Endothelial cell of umbilical vein (primary cell): ENCODE results near the gene VCL. TPM values are rescaled to one million over a fixed set of nuclear protein-coding genes. Genes with fewer than 3 reads are reported as not detected.

Experiments
- BruUV-seq: library from RNA; stranded (reverse); fragments of 400-500 nt; replicated peaks from 2 replicates; lab custom pipeline; 2021; lab: Mats Ljungman, UMichigan
- CTCF ChIA-PET: fragments of 300-600, 350-600 bp; sonication (Branson Sonifier 250); formaldehyde crosslinking; loops from one replicate; lab custom pipeline; 2021; ENCODE audit warnings: antibody characterized with exemption, inconsistent platforms; lab: Charles Lee
- POLR2A ChIA-PET: fragments of 300-600, 350-600 bp; sonication (Branson Sonifier 250); formaldehyde crosslinking; loops from one replicate; lab custom pipeline; 2021; ENCODE audit warnings: antibody characterized with exemption, inconsistent platforms; lab: Charles Lee
- DNase-seq: peaks from one replicate; pipeline ENCODE4 v3.0.0-alpha.2; 2011; ENCODE audit warnings: low read depth, low spot score
- FAIRE-seq: peaks from 2 replicates; lab custom pipeline; 2011; peaks lifted over from hg19 to GRCh38; lab: Jason Lieb, UNC
- H2AFZ ChIP-seq: 2 replicates; pipeline ENCODE4 v1.6.0; 2012; ENCODE audit warnings: low read depth, low read length, control low read depth, inconsistent platforms
- H3K27ac ChIP-seq: 2 replicates; pipeline ENCODE4 v1.5.1; 2011; ENCODE audit warnings: low read depth, mild to moderate bottlenecking, control low read depth, low read length, moderate library complexity; ENCODE audit not compliant: insufficient read depth
- H3K27me3 ChIP-seq, 2 experiments: 2 replicates each; pipeline versions ENCODE4 v1.6.0 to v1.6.1; 2011; ENCODE audit warnings: low read length in 2 of 2, mixed read lengths in 1 of 2; ENCODE audit not compliant: control insufficient read depth in 2 of 2, insufficient read depth in 2 of 2
- H3K36me3 ChIP-seq, 2 experiments: 2 replicates in 1 of 2; 3 replicates in 1 of 2; pipeline ENCODE4 v1.5.1; 2011; ENCODE audit warnings: low read length in 2 of 2, mild to moderate bottlenecking in 1 of 2, moderate library complexity in 1 of 2; ENCODE audit not compliant: control insufficient read depth in 2 of 2, insufficient read depth in 2 of 2; ENCODE audit errors: extremely low read depth in 1 of 2
- H3K4me1 ChIP-seq: 3 replicates; pipeline ENCODE4 v1.5.1; 2011; ENCODE audit warnings: mild to moderate bottlenecking, low read length; ENCODE audit not compliant: control insufficient read depth, insufficient read depth; ENCODE audit errors: extremely low read depth
- H3K4me2 ChIP-seq: 2 replicates; pipeline ENCODE4 v1.6.1; 2011; ENCODE audit warnings: low read length, control low read depth, mixed read lengths; ENCODE audit not compliant: insufficient read depth
- H3K4me3 ChIP-seq, 3 experiments: fragments of 200-600 bp in 1 of 3; sonication (generic), shearing (Covaris generic) in 1 of 3; replicated peaks in 1 of 3; 2 replicates each; pipeline ENCODE4 v1.5.1; 2011 to 2016; ENCODE audit warnings: control low read depth in 3 of 3, low read length in 3 of 3, mild to moderate bottlenecking in 2 of 3, inconsistent platforms in 1 of 3, low read depth in 1 of 3, moderate library complexity in 1 of 3; ENCODE audit not compliant: insufficient read depth in 1 of 3
- H3K79me2 ChIP-seq: 2 replicates; pipeline ENCODE4 v1.6.0; 2012; ENCODE audit warnings: low read length, inconsistent platforms; ENCODE audit not compliant: control insufficient read depth, insufficient read depth
- H3K9ac ChIP-seq: replicated peaks from 2 replicates; pipeline ENCODE3; 2011; ENCODE audit warnings: low read length, control low read depth; ENCODE audit not compliant: insufficient read depth; ENCODE audit errors: extremely low read depth
- H3K9me1 ChIP-seq: replicated peaks from 3 replicates; pipeline ENCODE4 v1.6.0; 2011; ENCODE audit warnings: mild to moderate bottlenecking, low read length; ENCODE audit not compliant: control insufficient read depth, insufficient read depth; ENCODE audit errors: extremely low read depth
- H3K9me3 ChIP-seq: replicated peaks from 2 replicates; pipeline ENCODE4 v1.5.1; 2012; ENCODE audit warnings: low read length, inconsistent platforms; ENCODE audit not compliant: control insufficient read depth, insufficient read depth
- H4K20me1 ChIP-seq: replicated peaks from 2 replicates; pipeline ENCODE3; 2011; ENCODE audit warnings: mild to moderate bottlenecking, low read length; ENCODE audit not compliant: control insufficient read depth, insufficient read depth; ENCODE audit errors: extremely low read depth
- EZH2 ChIP-seq: IDR thresholded peaks from 2 replicates; pipeline ENCODE4 v1.6.1; 2012; ENCODE audit warnings: borderline replicate concordance, low read depth, mild to moderate bottlenecking, moderate library complexity, low read length, inconsistent platforms; ENCODE audit not compliant: severe bottlenecking
- FOS ChIP-seq: IDR thresholded peaks from 2 replicates; pipeline ENCODE4 v1.6.1; 2011; ENCODE audit warnings: mild to moderate bottlenecking, low read length, moderate library complexity, borderline replicate concordance; ENCODE audit not compliant: insufficient read depth
- GATA2 ChIP-seq: IDR thresholded peaks from 2 replicates; pipeline ENCODE4 v1.7.0; 2011; ENCODE audit warnings: low read depth, mild to moderate bottlenecking, moderate library complexity, mixed read lengths, low read length; ENCODE audit not compliant: insufficient read length, insufficient read depth
- MAX ChIP-seq: IDR thresholded peaks from 2 replicates; pipeline ENCODE4 v1.6.1; 2011; ENCODE audit not compliant: insufficient read depth, insufficient read length
- MYC ChIP-seq: IDR thresholded peaks from one replicate; pipeline ENCODE4 v1.6.1; 2011; ENCODE audit warnings: mild to moderate bottlenecking, low read depth, low read length
- POLR2A ChIP-seq: IDR thresholded peaks from 2 replicates; pipeline ENCODE4 v1.6.1; 2012; ENCODE audit warnings: low read depth, mild to moderate bottlenecking, control low read depth, low read length
- POLR2AphosphoS5 ChIP-seq: IDR thresholded peaks from 2 replicates; pipeline ENCODE4 v1.6.1; 2012; ENCODE audit warnings: low read depth, mild to moderate bottlenecking, control low read depth, low read length, moderate library complexity; ENCODE audit not compliant: insufficient read depth
- dilution Hi-C: fragments of 300-500 bp; cut with MboI; formaldehyde crosslinking; loops from one replicate; pipeline ENCODE4 v1.15.0; 2019; ENCODE audit warnings: low sequenced_read_pairs; ENCODE audit not compliant: extremely low pct_ligation_motif_present
- intact Hi-C: fragments of 100-400 bp; cut with micrococcal nuclease; formaldehyde crosslinking; loops from one replicate; pipeline ENCODE4 v1.10.0; 2022
- polyA plus RNA-seq, 4 experiments: library from polyadenylated mRNA; depleted of rRNA in 3 of 4; stranded (reverse) in 3 of 4; unstranded in 1 of 4; fragments of >200 nt; gene quantifications; 2 replicates each; pipeline versions ENCODE4 v1.2.1 to v1.2.3, GENCODE V29; 2011 to 2012; ENCODE audit warnings: missing spikeins in 1 of 4
- total RNA-seq: library from RNA; stranded (reverse); gene quantifications from 2 replicates; pipeline ENCODE4 v1.2.3, GENCODE V29; 2021

The VCL gene
- total and polyA plus RNA-seq, 2 donors (not counting 3 experiments of a cell fraction or from before 2014, with no cell fraction given), result 95.4 to 231 TPM

GRCh38 chr10:74086317-74086716 is 88.4 kb downstream of the VCL start:
- TF ChIP-seq POLR2A (no peak), POLR2AphosphoS5 (no peak), FOS (no peak), MAX (no peak), GATA2 (no peak), EZH2 (no peak), MYC (no peak)
- dilution Hi-C loops, result no loop called here
- POLR2A ChIA-PET, result no interaction called here

GRCh38 chr10:74088722-74089121 is 90.8 kb downstream of the VCL start:
- peaks cover 4% of the 10 kb centered on the region for H3K79me2 ChIP-seq

More at GRCh38 chr10:74086317-74086716, 88.4 kb downstream of the VCL start:
- Histone ChIP-seq H3K27me3 (no peaks in the 10 kb centered on the region), H2AFZ (no peak overlapping the region), H3K4me3 (no peak overlapping the region), H3K27ac (no peak overlapping the region), H3K9me1 (no peaks in the 10 kb centered on the region), H4K20me1 (no peaks in the 10 kb centered on the region), H3K4me1 (peaks cover under 1% of the 10 kb centered on the region), H3K4me2 (no peak overlapping the region), H3K9ac (no peak overlapping the region), H3K79me2 (peaks cover 23% of the 10 kb centered on the region), H3K36me3 (peaks cover 14 to 36% of the 10 kb centered on the region in 2 experiments), H3K9me3 (no peaks in the 10 kb centered on the region)
- intact Hi-C loops, result no loop called here
- CTCF ChIA-PET, result no interaction called here
- FAIRE-seq (no peak), DNase-seq (no peak)
- BruUV-seq, result no TSS peak

More at GRCh38 chr10:74088722-74089121, 90.8 kb downstream of the VCL start:
- H3K27me3 ChIP-seq, result no peaks in the 10 kb centered on the region
- H3K36me3 ChIP-seq, result peaks cover 15 to 30% of the 10 kb centered on the region in 2 experiments
- no peak for FAIRE-seq
- H3K4me2 ChIP-seq, result no peak overlapping the region
- ChIA-PET POLR2A (no interaction called here), CTCF (no interaction called here)
- no peak for DNase-seq
- H3K9me1 ChIP-seq, result no peaks in the 10 kb centered on the region
- TF ChIP-seq MAX (no peak), POLR2AphosphoS5 (no peak), EZH2 (no peak), POLR2A (no peak)
- peaks cover 2% of the 10 kb centered on the region for H4K20me1 ChIP-seq
- no peak overlapping the region for H3K4me3 ChIP-seq
- intact Hi-C loops (loop anchor here (2.0 kb wide), 1 partner anchor 240 kb away; no protein-coding TSS in a partner anchor), dilution Hi-C loops (no loop called here)
- no peak overlapping the region for H3K9ac ChIP-seq
- no peak overlapping the region for H2AFZ ChIP-seq
- H3K27ac ChIP-seq, result no peak overlapping the region
- H3K4me1 ChIP-seq, result no peaks in the 10 kb centered on the region
- no peaks in the 10 kb centered on the region for H3K9me3 ChIP-seq
- no TSS peak for BruUV-seq
